Endothelial cell of umbilical vein (primary cell): Measurements from ENCODE around the gene MRPL55. TPM values are rescaled to one million over a fixed set of nuclear protein-coding genes. Genes with fewer than 3 reads are reported as not detected.

Source experiments
- BruUV-seq: library from RNA; stranded (reverse); fragments of 400-500 nt; replicated peaks from 2 replicates; lab custom pipeline; 2021; lab: Mats Ljungman, UMichigan
- CTCF ChIA-PET: fragments of 300-600, 350-600 bp; sonication (Branson Sonifier 250); formaldehyde crosslinking; loops from one replicate; lab custom pipeline; 2021; ENCODE audit warnings: antibody characterized with exemption, inconsistent platforms; lab: Charles Lee
- POLR2A ChIA-PET: fragments of 300-600, 350-600 bp; sonication (Branson Sonifier 250); formaldehyde crosslinking; loops from one replicate; lab custom pipeline; 2021; ENCODE audit warnings: antibody characterized with exemption, inconsistent platforms; lab: Charles Lee
- DNase-seq: peaks from one replicate; pipeline ENCODE4 v3.0.0-alpha.2; 2011; ENCODE audit warnings: low read depth, low spot score
- FAIRE-seq: peaks from 2 replicates; lab custom pipeline; 2011; peaks lifted over from hg19 to GRCh38; lab: Jason Lieb, UNC
- H2AFZ ChIP-seq: 2 replicates; pipeline ENCODE4 v1.6.0; 2012; ENCODE audit warnings: low read depth, low read length, control low read depth, inconsistent platforms
- H3K27ac ChIP-seq: 2 replicates; pipeline ENCODE4 v1.5.1; 2011; ENCODE audit warnings: low read depth, mild to moderate bottlenecking, control low read depth, low read length, moderate library complexity; ENCODE audit not compliant: insufficient read depth
- H3K27me3 ChIP-seq, 2 experiments: 2 replicates each; pipeline versions ENCODE4 v1.6.0 to v1.6.1; 2011; ENCODE audit warnings: low read length in 2 of 2, mixed read lengths in 1 of 2; ENCODE audit not compliant: control insufficient read depth in 2 of 2, insufficient read depth in 2 of 2
- H3K36me3 ChIP-seq, 2 experiments: 2 replicates in 1 of 2; 3 replicates in 1 of 2; pipeline ENCODE4 v1.5.1; 2011; ENCODE audit warnings: low read length in 2 of 2, mild to moderate bottlenecking in 1 of 2, moderate library complexity in 1 of 2; ENCODE audit not compliant: control insufficient read depth in 2 of 2, insufficient read depth in 2 of 2; ENCODE audit errors: extremely low read depth in 1 of 2
- H3K4me1 ChIP-seq: 3 replicates; pipeline ENCODE4 v1.5.1; 2011; ENCODE audit warnings: mild to moderate bottlenecking, low read length; ENCODE audit not compliant: control insufficient read depth, insufficient read depth; ENCODE audit errors: extremely low read depth
- H3K4me2 ChIP-seq: 2 replicates; pipeline ENCODE4 v1.6.1; 2011; ENCODE audit warnings: low read length, control low read depth, mixed read lengths; ENCODE audit not compliant: insufficient read depth
- H3K4me3 ChIP-seq, 3 experiments: fragments of 200-600 bp in 1 of 3; sonication (generic), shearing (Covaris generic) in 1 of 3; replicated peaks in 1 of 3; 2 replicates each; pipeline ENCODE4 v1.5.1; 2011 to 2016; ENCODE audit warnings: control low read depth in 3 of 3, low read length in 3 of 3, mild to moderate bottlenecking in 2 of 3, inconsistent platforms in 1 of 3, low read depth in 1 of 3, moderate library complexity in 1 of 3; ENCODE audit not compliant: insufficient read depth in 1 of 3
- H3K79me2 ChIP-seq: 2 replicates; pipeline ENCODE4 v1.6.0; 2012; ENCODE audit warnings: low read length, inconsistent platforms; ENCODE audit not compliant: control insufficient read depth, insufficient read depth
- H3K9ac ChIP-seq: replicated peaks from 2 replicates; pipeline ENCODE3; 2011; ENCODE audit warnings: low read length, control low read depth; ENCODE audit not compliant: insufficient read depth; ENCODE audit errors: extremely low read depth
- H3K9me1 ChIP-seq: replicated peaks from 3 replicates; pipeline ENCODE4 v1.6.0; 2011; ENCODE audit warnings: mild to moderate bottlenecking, low read length; ENCODE audit not compliant: control insufficient read depth, insufficient read depth; ENCODE audit errors: extremely low read depth
- H3K9me3 ChIP-seq: replicated peaks from 2 replicates; pipeline ENCODE4 v1.5.1; 2012; ENCODE audit warnings: low read length, inconsistent platforms; ENCODE audit not compliant: control insufficient read depth, insufficient read depth
- H4K20me1 ChIP-seq: replicated peaks from 2 replicates; pipeline ENCODE3; 2011; ENCODE audit warnings: mild to moderate bottlenecking, low read length; ENCODE audit not compliant: control insufficient read depth, insufficient read depth; ENCODE audit errors: extremely low read depth
- EZH2 ChIP-seq: IDR thresholded peaks from 2 replicates; pipeline ENCODE4 v1.6.1; 2012; ENCODE audit warnings: borderline replicate concordance, low read depth, mild to moderate bottlenecking, moderate library complexity, low read length, inconsistent platforms; ENCODE audit not compliant: severe bottlenecking
- FOS ChIP-seq: IDR thresholded peaks from 2 replicates; pipeline ENCODE4 v1.6.1; 2011; ENCODE audit warnings: mild to moderate bottlenecking, low read length, moderate library complexity, borderline replicate concordance; ENCODE audit not compliant: insufficient read depth
- GATA2 ChIP-seq: IDR thresholded peaks from 2 replicates; pipeline ENCODE4 v1.7.0; 2011; ENCODE audit warnings: low read depth, mild to moderate bottlenecking, moderate library complexity, mixed read lengths, low read length; ENCODE audit not compliant: insufficient read length, insufficient read depth
- JUN ChIP-seq: IDR thresholded peaks from 2 replicates; pipeline ENCODE4 v1.6.1; 2011; ENCODE audit warnings: borderline replicate concordance, low read depth; ENCODE audit not compliant: insufficient read length, insufficient read depth
- MYC ChIP-seq: IDR thresholded peaks from one replicate; pipeline ENCODE4 v1.6.1; 2011; ENCODE audit warnings: mild to moderate bottlenecking, low read depth, low read length
- POLR2A ChIP-seq: IDR thresholded peaks from 2 replicates; pipeline ENCODE4 v1.6.1; 2012; ENCODE audit warnings: low read depth, mild to moderate bottlenecking, control low read depth, low read length
- POLR2AphosphoS5 ChIP-seq: IDR thresholded peaks from 2 replicates; pipeline ENCODE4 v1.6.1; 2012; ENCODE audit warnings: low read depth, mild to moderate bottlenecking, control low read depth, low read length, moderate library complexity; ENCODE audit not compliant: insufficient read depth
- dilution Hi-C: fragments of 300-500 bp; cut with MboI; formaldehyde crosslinking; loops from one replicate; pipeline ENCODE4 v1.15.0; 2019; ENCODE audit warnings: low sequenced_read_pairs; ENCODE audit not compliant: extremely low pct_ligation_motif_present
- intact Hi-C: fragments of 100-400 bp; cut with micrococcal nuclease; formaldehyde crosslinking; loops from one replicate; pipeline ENCODE4 v1.10.0; 2022
- polyA plus RNA-seq, 4 experiments: library from polyadenylated mRNA; depleted of rRNA in 3 of 4; stranded (reverse) in 3 of 4; unstranded in 1 of 4; fragments of >200 nt; gene quantifications; 2 replicates each; pipeline versions ENCODE4 v1.2.1 to v1.2.3, GENCODE V29; 2011 to 2012; ENCODE audit warnings: missing spikeins in 1 of 4
- total RNA-seq: library from RNA; stranded (reverse); gene quantifications from 2 replicates; pipeline ENCODE4 v1.2.3, GENCODE V29; 2021
- TF ChIP-seq, protein P1 (sequence below): IDR thresholded peaks from 2 replicates; pipeline ENCODE4 v1.6.1; 2011; ENCODE audit not compliant: insufficient read depth, insufficient read length
- TF ChIP-seq, protein P2 (sequence below), 2 donors: IDR thresholded peaks; 1 replicate in 1 of 2; 2 replicates in 1 of 2; pipeline ENCODE4 v1.5.1; 2011; ENCODE audit warnings: low read length in 2 of 2, mild to moderate bottlenecking in 2 of 2, moderate library complexity in 2 of 2, control low read depth in 1 of 2, inconsistent platforms in 1 of 2, low read depth in 1 of 2; ENCODE audit not compliant: insufficient read depth in 1 of 2; ENCODE audit errors: extremely low read depth in 1 of 2

The MRPL55 gene
- total and polyA plus RNA-seq, 2 donors (not counting 3 experiments of a cell fraction or from before 2014, with no cell fraction given) = 58.7 to 155 TPM

DNA sequence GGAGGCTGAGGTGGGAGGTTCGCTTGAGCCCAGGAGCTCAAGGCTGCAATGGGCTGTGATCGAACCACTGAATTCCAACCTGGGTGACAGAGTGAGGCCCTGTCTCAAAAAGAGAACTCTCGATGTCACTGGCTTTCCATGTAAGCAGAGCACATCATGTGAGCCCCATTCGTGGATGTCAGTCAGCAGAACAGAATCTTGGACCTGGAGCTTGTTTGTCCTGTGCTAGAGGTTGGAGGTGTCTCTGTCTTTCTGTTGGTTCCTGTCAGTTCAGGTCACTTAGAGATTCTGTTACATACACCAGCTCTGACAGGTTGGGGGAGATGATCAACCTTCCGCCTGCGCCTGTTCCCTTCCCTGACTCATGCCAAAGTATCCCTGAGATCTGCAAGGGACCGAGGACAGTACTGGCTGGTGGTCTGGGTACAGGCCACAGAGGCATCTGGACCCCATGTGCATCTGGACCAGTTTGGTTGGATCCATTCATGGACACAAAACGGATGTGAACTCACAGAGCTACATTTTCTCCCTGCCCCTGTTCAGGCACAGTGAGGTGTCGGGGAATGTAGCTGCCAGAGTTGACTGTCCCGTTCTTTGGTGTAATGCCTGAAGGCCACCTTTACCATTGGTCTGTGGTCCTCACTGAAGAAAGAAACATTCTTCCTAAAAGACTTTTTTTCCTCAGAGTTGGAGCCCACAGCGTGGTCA is 16.6 kb downstream of the MRPL55 start:
- peaks cover 18% of the 10 kb centered on the region for H4K20me1 ChIP-seq
- BruUV-seq = no TSS peak
- H3K4me2 ChIP-seq = no peak overlapping the region
- H3K9ac ChIP-seq = no peak overlapping the region
- intact Hi-C loops (no loop called here), dilution Hi-C loops (no loop called here)
- no peaks in the 10 kb centered on the region for H3K27me3 ChIP-seq
- TF ChIP-seq FOS = no peak
- TF ChIP-seq POLR2AphosphoS5 = no peak
- no peak for TF ChIP-seq EZH2
- TF ChIP-seq, protein P1, sequence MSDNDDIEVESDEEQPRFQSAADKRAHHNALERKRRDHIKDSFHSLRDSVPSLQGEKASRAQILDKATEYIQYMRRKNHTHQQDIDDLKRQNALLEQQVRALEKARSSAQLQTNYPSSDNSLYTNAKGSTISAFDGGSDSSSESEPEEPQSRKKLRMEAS = no peak
- TF ChIP-seq, protein P2, sequence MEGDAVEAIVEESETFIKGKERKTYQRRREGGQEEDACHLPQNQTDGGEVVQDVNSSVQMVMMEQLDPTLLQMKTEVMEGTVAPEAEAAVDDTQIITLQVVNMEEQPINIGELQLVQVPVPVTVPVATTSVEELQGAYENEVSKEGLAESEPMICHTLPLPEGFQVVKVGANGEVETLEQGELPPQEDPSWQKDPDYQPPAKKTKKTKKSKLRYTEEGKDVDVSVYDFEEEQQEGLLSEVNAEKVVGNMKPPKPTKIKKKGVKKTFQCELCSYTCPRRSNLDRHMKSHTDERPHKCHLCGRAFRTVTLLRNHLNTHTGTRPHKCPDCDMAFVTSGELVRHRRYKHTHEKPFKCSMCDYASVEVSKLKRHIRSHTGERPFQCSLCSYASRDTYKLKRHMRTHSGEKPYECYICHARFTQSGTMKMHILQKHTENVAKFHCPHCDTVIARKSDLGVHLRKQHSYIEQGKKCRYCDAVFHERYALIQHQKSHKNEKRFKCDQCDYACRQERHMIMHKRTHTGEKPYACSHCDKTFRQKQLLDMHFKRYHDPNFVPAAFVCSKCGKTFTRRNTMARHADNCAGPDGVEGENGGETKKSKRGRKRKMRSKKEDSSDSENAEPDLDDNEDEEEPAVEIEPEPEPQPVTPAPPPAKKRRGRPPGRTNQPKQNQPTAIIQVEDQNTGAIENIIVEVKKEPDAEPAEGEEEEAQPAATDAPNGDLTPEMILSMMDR (IDR thresholded peaks at IDR 0.05; ENCODE audit: extremely low read depth in 1 of 2, insufficient read depth in 1 of 2, low read depth in 1 of 2, low read length in 2 of 2) = no peak
- TF ChIP-seq JUN = no peak
- no peak for TF ChIP-seq MYC
- TF ChIP-seq POLR2A = no peak
- no peak for TF ChIP-seq GATA2
- peaks cover 0 to 21% of the 10 kb centered on the region in 2 experiments for H3K36me3 ChIP-seq
- peaks cover 45% of the 10 kb centered on the region for H3K4me1 ChIP-seq
- no peaks in the 10 kb centered on the region for H3K9me1 ChIP-seq
- ChIA-PET POLR2A (no interaction called here), CTCF (interaction anchor here (0.8 to 1.7 kb wide), 3 partner anchors 10 to 93 kb away, joined by 3 to 6 read pairs (median 3); partner anchors contain the start of gene ARF1)
- H3K9me3 ChIP-seq = peaks cover 4% of the 10 kb centered on the region
- H3K27ac ChIP-seq = no peak overlapping the region
- H2AFZ ChIP-seq = no peak overlapping the region
- DNase-seq = no peak
- H3K79me2 ChIP-seq = peaks cover 100% of the 10 kb centered on the region
- no peak overlapping the region for H3K4me3 ChIP-seq
- FAIRE-seq = no peak
